Progenitor cell of endocrine pancreas (in vitro differentiated cells): ENCODE data around the gene BCAT1. TPM values are rescaled to one million over a fixed set of nuclear protein-coding genes. Genes with fewer than 3 reads are reported as not detected.

Source experiments
- DNase-seq: peaks from one replicate; pipeline ENCODE4 v3.0.0; 2021; ENCODE audit warnings: low spot score; ENCODE audit not compliant: unreplicated experiment
- H3K27ac Mint-ChIP-seq: 2 replicates; pipeline ENCODE4 v1.8.0; 2021; ENCODE audit warnings: mild to moderate bottlenecking, moderate library complexity, mixed read lengths
- H3K27me3 Mint-ChIP-seq: 2 replicates; pipeline ENCODE4 v1.8.0; 2021; ENCODE audit warnings: mixed read lengths
- H3K36me3 Mint-ChIP-seq: 2 replicates; pipeline ENCODE4 v1.8.0; 2022; ENCODE audit warnings: mixed read lengths; ENCODE audit not compliant: insufficient read depth
- H3K4me1 Mint-ChIP-seq: 2 replicates; pipeline ENCODE4 v1.8.0; 2021; ENCODE audit warnings: low read depth, mixed read lengths
- H3K4me3 Mint-ChIP-seq: 2 replicates; pipeline ENCODE4 v1.8.0; 2021; ENCODE audit warnings: low read depth, mild to moderate bottlenecking, moderate library complexity, mixed read lengths
- H3K9me3 Mint-ChIP-seq: 2 replicates; pipeline ENCODE4 v1.8.0; 2021; ENCODE audit warnings: low read depth, mixed read lengths
- total RNA-seq: library from RNA; stranded (reverse); gene quantifications from 2 replicates; pipeline ENCODE4 v1.2.1, GENCODE V29; 2021
- TF ChIP-seq, protein P1 (sequence below): fragments of 200-600 bp; sonication (generic); IDR thresholded peaks from one replicate; pipeline ENCODE4 v1.5.0; 2021; ENCODE audit warnings: antibody characterized with exemption, mild to moderate bottlenecking; ENCODE audit not compliant: unreplicated experiment

Gene BCAT1
- total RNA-seq, 1 donor from 2014 or later, result 52.9 TPM

DNA sequence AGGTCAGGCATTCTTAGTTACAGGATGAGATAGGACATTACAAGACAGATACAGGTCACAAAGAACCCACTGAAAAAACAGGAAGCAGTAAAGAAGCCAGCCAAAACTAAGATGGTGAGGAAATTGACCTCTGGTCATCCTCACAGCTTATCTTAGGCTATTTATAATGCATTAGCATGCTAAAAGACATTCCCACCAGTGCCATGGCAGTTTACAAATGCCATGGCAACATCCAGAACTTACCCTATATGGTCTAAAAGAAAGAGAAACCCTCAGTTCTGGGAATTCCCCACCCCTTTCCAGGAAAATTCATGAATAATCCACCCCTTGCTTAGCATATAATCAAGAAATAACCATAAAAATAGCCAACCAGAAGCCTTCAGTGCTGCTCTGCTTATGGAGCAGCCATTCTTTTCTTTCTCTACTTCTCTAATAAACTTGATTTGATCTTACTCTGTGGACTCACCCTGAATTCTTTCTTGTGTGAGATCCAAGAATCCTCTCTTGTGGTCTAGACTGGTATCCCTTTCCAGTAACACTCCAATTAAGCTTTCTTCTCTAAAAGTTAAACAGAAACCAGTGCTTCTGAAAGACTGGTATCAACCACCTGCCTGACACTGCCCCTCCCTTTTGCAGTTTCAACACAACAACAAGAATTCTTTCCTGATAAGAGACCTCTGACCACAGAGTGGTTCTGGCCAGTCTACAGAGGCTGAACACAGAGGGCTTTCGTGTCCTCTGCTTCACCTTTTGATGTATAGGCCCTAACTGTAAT, 86.9 kb downstream of the BCAT1 start:
- Mint-ChIP-seq H3K4me3 (no peak overlapping the region), H3K36me3 (peaks cover 39% of the 10 kb centered on the region), H3K27me3 (no peaks in the 10 kb centered on the region), H3K4me1 (peaks cover 4% of the 10 kb centered on the region), H3K9me3 (peaks cover 55% of the 10 kb centered on the region), H3K27ac (peak overlapping the region; percentile 11)
- TF ChIP-seq, protein P1, sequence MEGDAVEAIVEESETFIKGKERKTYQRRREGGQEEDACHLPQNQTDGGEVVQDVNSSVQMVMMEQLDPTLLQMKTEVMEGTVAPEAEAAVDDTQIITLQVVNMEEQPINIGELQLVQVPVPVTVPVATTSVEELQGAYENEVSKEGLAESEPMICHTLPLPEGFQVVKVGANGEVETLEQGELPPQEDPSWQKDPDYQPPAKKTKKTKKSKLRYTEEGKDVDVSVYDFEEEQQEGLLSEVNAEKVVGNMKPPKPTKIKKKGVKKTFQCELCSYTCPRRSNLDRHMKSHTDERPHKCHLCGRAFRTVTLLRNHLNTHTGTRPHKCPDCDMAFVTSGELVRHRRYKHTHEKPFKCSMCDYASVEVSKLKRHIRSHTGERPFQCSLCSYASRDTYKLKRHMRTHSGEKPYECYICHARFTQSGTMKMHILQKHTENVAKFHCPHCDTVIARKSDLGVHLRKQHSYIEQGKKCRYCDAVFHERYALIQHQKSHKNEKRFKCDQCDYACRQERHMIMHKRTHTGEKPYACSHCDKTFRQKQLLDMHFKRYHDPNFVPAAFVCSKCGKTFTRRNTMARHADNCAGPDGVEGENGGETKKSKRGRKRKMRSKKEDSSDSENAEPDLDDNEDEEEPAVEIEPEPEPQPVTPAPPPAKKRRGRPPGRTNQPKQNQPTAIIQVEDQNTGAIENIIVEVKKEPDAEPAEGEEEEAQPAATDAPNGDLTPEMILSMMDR, result no peak
- DNase-seq, result no peak

DNA sequence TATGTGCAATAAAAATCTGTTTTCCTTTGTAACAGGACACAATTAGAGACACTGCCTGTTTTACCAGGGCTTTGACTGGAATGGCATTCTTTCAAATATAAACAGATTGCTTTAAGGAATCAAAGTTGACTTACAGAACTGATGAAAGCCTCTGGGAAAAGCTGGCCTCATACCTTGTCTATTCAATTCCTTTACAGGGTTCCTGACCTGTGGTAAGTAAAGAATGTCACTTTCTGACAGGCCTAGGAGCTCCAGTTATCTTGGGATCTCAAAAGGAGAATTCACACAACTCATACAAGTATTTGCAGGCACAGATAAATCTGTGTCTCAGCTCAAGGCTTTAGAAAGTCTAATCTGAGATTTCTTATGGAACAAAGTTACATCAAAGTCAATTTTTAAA, 88.4 kb downstream of the BCAT1 start:
- H3K36me3 Mint-ChIP-seq, result peaks cover 37% of the 10 kb centered on the region
- peaks cover 52% of the 10 kb centered on the region for H3K9me3 Mint-ChIP-seq
- H3K27ac Mint-ChIP-seq, result no peak overlapping the region
- TF ChIP-seq, protein P1, result no peak
- H3K4me3 Mint-ChIP-seq, result no peak overlapping the region
- no peak for DNase-seq
- H3K27me3 Mint-ChIP-seq, result no peaks in the 10 kb centered on the region
- peaks cover 4% of the 10 kb centered on the region for H3K4me1 Mint-ChIP-seq

DNA sequence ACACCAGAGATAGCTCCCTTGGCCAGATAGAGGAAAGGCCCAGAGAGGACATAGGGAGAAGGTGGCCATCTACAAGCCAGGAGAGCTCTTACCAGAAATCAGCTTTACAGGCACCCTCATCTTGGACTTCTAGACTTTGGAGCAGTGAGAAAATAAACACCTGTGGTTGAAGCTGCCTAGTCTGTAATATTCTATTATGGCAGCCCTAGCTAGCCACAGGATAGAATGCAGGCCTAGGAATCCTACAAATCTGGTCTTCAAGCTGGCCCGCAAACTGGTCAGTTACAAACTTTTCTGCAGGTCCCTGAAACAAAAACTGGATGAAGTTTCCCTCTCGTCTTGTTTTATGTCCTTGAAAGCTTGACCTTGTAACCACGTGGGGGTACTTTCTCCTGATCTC, 92.4 kb downstream of the BCAT1 start:
- Mint-ChIP-seq H3K27ac (peak overlapping the region; percentile 13), H3K27me3 (no peaks in the 10 kb centered on the region), H3K4me3 (no peak overlapping the region), H3K9me3 (peaks cover 40% of the 10 kb centered on the region), H3K4me1 (peaks cover 8% of the 10 kb centered on the region), H3K36me3 (peaks cover 22% of the 10 kb centered on the region)
- TF ChIP-seq, protein P1, result no peak
- no peak for DNase-seq

DNA sequence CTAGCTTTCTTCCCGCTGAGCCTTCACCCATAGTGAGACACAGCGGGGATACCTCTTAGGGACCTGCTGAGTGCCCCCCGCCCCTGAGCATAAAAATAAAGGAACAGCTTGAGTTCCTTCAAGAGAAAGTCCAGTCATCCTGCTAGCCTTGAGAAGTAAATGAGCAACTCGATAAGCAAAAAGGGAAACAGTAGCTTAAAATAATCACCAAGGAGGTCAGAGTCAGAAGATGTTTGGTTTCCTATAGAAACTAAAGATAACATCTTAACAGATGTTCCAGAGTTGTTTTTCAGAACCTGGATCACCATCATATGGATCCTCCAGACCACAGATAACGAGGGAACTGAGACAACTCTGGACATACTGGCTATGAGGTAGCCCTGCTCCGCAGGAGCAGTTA, 94.0 kb downstream of the BCAT1 start:
- H3K4me3 Mint-ChIP-seq, result no peak overlapping the region
- peaks cover 12% of the 10 kb centered on the region for H3K4me1 Mint-ChIP-seq
- no peaks in the 10 kb centered on the region for H3K27me3 Mint-ChIP-seq
- no peak overlapping the region for H3K27ac Mint-ChIP-seq
- peaks cover 30% of the 10 kb centered on the region for H3K9me3 Mint-ChIP-seq
- TF ChIP-seq, protein P1, result no peak
- peaks cover 17% of the 10 kb centered on the region for H3K36me3 Mint-ChIP-seq
- no peak for DNase-seq

DNA sequence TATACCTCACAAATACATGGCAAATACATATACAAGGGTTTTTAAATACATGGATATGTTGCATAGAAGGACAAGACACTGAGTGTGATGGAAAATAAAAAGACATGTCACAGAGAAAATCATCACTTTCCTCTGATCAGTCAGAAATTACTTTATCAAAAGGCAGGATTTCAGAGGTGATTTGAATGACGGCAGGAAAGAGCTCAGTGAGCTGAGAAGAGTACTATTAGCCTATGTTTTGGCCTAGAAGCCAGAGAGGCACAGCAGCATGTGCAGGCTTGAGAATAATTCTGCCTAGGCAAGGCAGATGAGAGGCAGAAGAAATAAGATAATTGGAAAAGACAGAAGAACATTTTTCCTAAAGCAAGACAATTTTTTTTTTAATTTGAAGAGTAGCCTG, 94.9 kb downstream of the BCAT1 start:
- no peak for DNase-seq
- Mint-ChIP-seq H3K36me3 (peaks cover 11% of the 10 kb centered on the region), H3K27me3 (no peaks in the 10 kb centered on the region), H3K4me3 (no peak overlapping the region), H3K9me3 (peaks cover 23% of the 10 kb centered on the region), H3K4me1 (peaks cover 12% of the 10 kb centered on the region), H3K27ac (no peak overlapping the region)
- TF ChIP-seq, protein P1, result no peak
